Natural killer cell (primary cell): Measurements from ENCODE around the gene ZNF813. TPM values are rescaled to one million over a fixed set of nuclear protein-coding genes. Genes with fewer than 3 reads are reported as not detected.
"Not testable (repeated sequence)": the region's sequence is repeated elsewhere in the genome, so short reads cannot be mapped to it uniquely, and the experiment has no call there.

Experiments used
- ATAC-seq, 3 donors: fragments of 150-1000 bp in 2 of 3; fragments of 200-7000 bp in 1 of 3; cut with Tn5 transposase; 1 replicate in 1 of 3; 2 replicates in 2 of 3; pipeline ENCODE4 v1.10.0; 2021; ENCODE audit warnings: mild to moderate bottlenecking in 2 of 3, moderate library complexity in 2 of 3
- DNase-seq, 2 donors: peaks; one replicate each; pipeline versions ENCODE4 v3.0.0 to v3.0.0-alpha.2; 2013 to 2021; ENCODE audit warnings: mixed read lengths in 1 of 2
- H3K27ac ChIP-seq: one replicate; pipeline ENCODE4 v1.5.1; 2013; ENCODE audit warnings: mild to moderate bottlenecking, low read length
- H3K27me3 ChIP-seq: one replicate; pipeline ENCODE4 v1.6.1; 2013; ENCODE audit warnings: low read length; ENCODE audit not compliant: control insufficient read depth, insufficient read depth
- H3K36me3 ChIP-seq: one replicate; pipeline ENCODE4 v1.6.1; 2013; ENCODE audit warnings: low read length; ENCODE audit not compliant: control insufficient read depth, insufficient read depth
- H3K4me1 ChIP-seq: one replicate; pipeline ENCODE4 v1.6.1; 2013; ENCODE audit warnings: low read length; ENCODE audit not compliant: control insufficient read depth, insufficient read depth
- H3K4me3 ChIP-seq: one replicate; pipeline ENCODE4 v1.5.1; 2013; ENCODE audit warnings: low read length
- H3K9me3 ChIP-seq: one replicate; pipeline ENCODE4 v1.6.1; 2013; ENCODE audit warnings: low read length; ENCODE audit not compliant: control insufficient read depth, insufficient read depth
- H3K27ac Mint-ChIP-seq, 2 donors: one replicate each; pipeline ENCODE4 v1.8.0; 2022; ENCODE audit warnings: mild to moderate bottlenecking in 2 of 2, mixed read lengths in 2 of 2, moderate library complexity in 1 of 2
- H3K27me3 Mint-ChIP-seq, 2 donors: one replicate each; pipeline ENCODE4 v1.8.0; 2022; ENCODE audit warnings: low read depth in 2 of 2, mixed read lengths in 2 of 2
- H3K36me3 Mint-ChIP-seq: one replicate; pipeline ENCODE4 v1.8.0; 2022; ENCODE audit warnings: mixed read lengths
- H3K4me1 Mint-ChIP-seq, 2 donors: one replicate each; pipeline ENCODE4 v1.8.0; 2022; ENCODE audit warnings: mixed read lengths in 2 of 2
- H3K4me3 Mint-ChIP-seq: one replicate; pipeline ENCODE4 v1.8.0; 2022; ENCODE audit warnings: mild to moderate bottlenecking, moderate library complexity, mixed read lengths
- H3K9me3 Mint-ChIP-seq, 2 donors: one replicate each; pipeline ENCODE4 v1.8.0; 2022; ENCODE audit warnings: mixed read lengths in 2 of 2
- WGBS: methylation state at CpG from one replicate; pipeline ENCODE4 v1.1.7; 2013; ENCODE audit warnings: missing lambda C conversion rate; ENCODE audit not compliant: insufficient coverage; 5-methylcytosine and 5-hydroxymethylcytosine counted together
- intact Hi-C: fragments of 100-400 bp; cut with micrococcal nuclease; formaldehyde crosslinking; loops from one replicate; pipeline ENCODE4 v1.14.2; 2022
- total RNA-seq, 4 donors: library from RNA; stranded (reverse); fragments of 120-200 nt in 1 of 4; gene quantifications; one replicate each; pipeline versions ENCODE4 v1.2.3 to v1.2.4, GENCODE V29; 2013 to 2022
- TF ChIP-seq, protein P1 (sequence below): fragments of 200-600 bp; IDR thresholded peaks from one replicate; pipeline ENCODE4 v1.8.0; 2022; ENCODE audit warnings: antibody characterized with exemption

ZNF813 gene
- total RNA-seq, 3 donors from 2014 or later (not counting 1 experiment from before 2014, with no cell fraction given) = 2.5 to 5.0 (median 3.1) TPM

DNA sequence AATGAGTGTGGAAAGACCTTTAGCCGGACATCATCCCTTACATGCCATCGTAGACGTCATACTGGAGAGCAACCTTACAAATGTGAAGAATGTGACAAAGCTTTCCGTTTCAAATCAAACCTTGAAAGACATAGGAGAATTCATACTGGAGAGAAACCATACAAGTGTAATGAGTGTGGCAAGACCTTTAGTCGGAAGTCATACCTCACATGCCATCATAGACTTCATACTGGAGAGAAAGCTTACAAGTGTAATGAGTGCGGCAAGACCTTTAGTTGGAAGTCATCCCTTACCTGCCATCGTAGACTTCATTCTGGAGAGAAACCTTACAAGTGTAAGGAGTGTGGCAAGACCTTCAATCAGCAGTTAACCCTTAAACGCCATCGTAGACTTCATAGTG, 11.7 kb upstream of the ZNF813 start:
- Mint-ChIP-seq H3K36me3 (peaks cover 71% of the 10 kb centered on the region), H3K9me3 (peaks cover 28 to 32% of the 10 kb centered on the region in 2 donors), H3K4me3 (no peak overlapping the region), H3K27me3 (no peaks in the 10 kb centered on the region), H3K4me1 (no peaks in the 10 kb centered on the region), H3K27ac (no peak overlapping the region)
- intact Hi-C loops = no loop called here
- H3K4me3 ChIP-seq = no peak overlapping the region
- no peaks in the 10 kb centered on the region for H3K27me3 ChIP-seq
- DNase-seq (no peak), ATAC-seq (no peak)
- TF ChIP-seq, protein P1, sequence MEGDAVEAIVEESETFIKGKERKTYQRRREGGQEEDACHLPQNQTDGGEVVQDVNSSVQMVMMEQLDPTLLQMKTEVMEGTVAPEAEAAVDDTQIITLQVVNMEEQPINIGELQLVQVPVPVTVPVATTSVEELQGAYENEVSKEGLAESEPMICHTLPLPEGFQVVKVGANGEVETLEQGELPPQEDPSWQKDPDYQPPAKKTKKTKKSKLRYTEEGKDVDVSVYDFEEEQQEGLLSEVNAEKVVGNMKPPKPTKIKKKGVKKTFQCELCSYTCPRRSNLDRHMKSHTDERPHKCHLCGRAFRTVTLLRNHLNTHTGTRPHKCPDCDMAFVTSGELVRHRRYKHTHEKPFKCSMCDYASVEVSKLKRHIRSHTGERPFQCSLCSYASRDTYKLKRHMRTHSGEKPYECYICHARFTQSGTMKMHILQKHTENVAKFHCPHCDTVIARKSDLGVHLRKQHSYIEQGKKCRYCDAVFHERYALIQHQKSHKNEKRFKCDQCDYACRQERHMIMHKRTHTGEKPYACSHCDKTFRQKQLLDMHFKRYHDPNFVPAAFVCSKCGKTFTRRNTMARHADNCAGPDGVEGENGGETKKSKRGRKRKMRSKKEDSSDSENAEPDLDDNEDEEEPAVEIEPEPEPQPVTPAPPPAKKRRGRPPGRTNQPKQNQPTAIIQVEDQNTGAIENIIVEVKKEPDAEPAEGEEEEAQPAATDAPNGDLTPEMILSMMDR = no peak
- no peak overlapping the region for H3K27ac ChIP-seq
- WGBS = 98% methylated on average over 8 of the region's 9 CpGs
- H3K4me1 ChIP-seq = no peaks in the 10 kb centered on the region
- peaks cover 76% of the 10 kb centered on the region for H3K9me3 ChIP-seq
- H3K36me3 ChIP-seq = peaks cover 38% of the 10 kb centered on the region

GRCh38 chr19:53460131-53460721, 7.3 kb upstream of the ZNF813 start:
- Mint-ChIP-seq H3K36me3 (peaks cover 52% of the 10 kb centered on the region), H3K9me3 (peaks cover 38 to 39% of the 10 kb centered on the region in 2 donors), H3K27me3 (peaks cover 15% of the 10 kb centered on the region in 2 donors)
- not testable (repeated sequence) for H3K27ac Mint-ChIP-seq, H3K4me1 ChIP-seq, H3K4me3 Mint-ChIP-seq, ATAC-seq, H3K4me1 Mint-ChIP-seq, H3K36me3 ChIP-seq, H3K4me3 ChIP-seq, H3K27me3 ChIP-seq, DNase-seq, H3K27ac ChIP-seq
- peaks cover 58% of the 10 kb centered on the region for H3K9me3 ChIP-seq
- intact Hi-C loops = loop anchor here (10.0 kb wide), 1 partner anchor 265 kb away; the partner anchor contains the start of gene ZNF665
- WGBS = 86% methylated on average over 11 of the region's 11 CpGs

- 93% methylated on average over 6 of the region's 6 CpGs for WGBS
- DNase-seq = no peak
- intact Hi-C loops = loop anchor here (10.0 kb wide), 1 partner anchor 267 kb away; the partner anchor contains the start of gene ZNF665
Observed at GRCh38 chr19:53461866-53462265, 5.7 kb upstream of the ZNF813 start.

GRCh38 chr19:53462861-53463260, 4.7 kb upstream of the ZNF813 start:
- Histone ChIP-seq H3K27ac (no peak overlapping the region), H3K36me3 (no peaks in the 10 kb centered on the region), H3K4me1 (peaks cover 8% of the 10 kb centered on the region), H3K27me3 (no peaks in the 10 kb centered on the region), H3K9me3 (peaks cover 37% of the 10 kb centered on the region), H3K4me3 (no peak overlapping the region)
- Mint-ChIP-seq H3K9me3 (peaks cover 20 to 22% of the 10 kb centered on the region in 2 donors), H3K36me3 (peaks cover 31% of the 10 kb centered on the region), H3K27me3 (peaks cover 15 to 18% of the 10 kb centered on the region in 2 donors), H3K4me3 (no peak overlapping the region), H3K4me1 (peaks cover 0 to 12% of the 10 kb centered on the region in 2 donors), H3K27ac (no peak overlapping the region)
- DNase-seq = no peak
- WGBS = 69% methylated on average over 14 of the region's 14 CpGs
- ATAC-seq = no peak
- TF ChIP-seq, protein P1 = no peak
- intact Hi-C loops = loop anchor here (10.0 kb wide), 1 partner anchor 268 kb away; the partner anchor contains the start of gene ZNF665

More at GRCh38 chr19:53461866-53462265, 5.7 kb upstream of the ZNF813 start:
- Mint-ChIP-seq H3K4me3 (no peak overlapping the region), H3K36me3 (peaks cover 36% of the 10 kb centered on the region), H3K9me3 (peaks cover 22 to 23% of the 10 kb centered on the region in 2 donors), H3K27me3 (peaks cover 15 to 18% of the 10 kb centered on the region in 2 donors), H3K4me1 (peaks cover 0 to 10% of the 10 kb centered on the region in 2 donors), H3K27ac (no peak overlapping the region)
- Histone ChIP-seq H3K27me3 (no peaks in the 10 kb centered on the region), H3K27ac (no peak overlapping the region), H3K36me3 (no peaks in the 10 kb centered on the region), H3K4me1 (peaks cover 4% of the 10 kb centered on the region), H3K4me3 (no peak overlapping the region), H3K9me3 (peaks cover 46% of the 10 kb centered on the region)
- TF ChIP-seq, protein P1 = no peak
- no peak for ATAC-seq
